ENCODE measurements around the gene IVNS1ABP. TPM values are rescaled to one million over a fixed set of nuclear protein-coding genes. Genes with fewer than 3 reads are reported as not detected.

Gene IVNS1ABP
- total RNA-seq, 4 donors from 2014 or later = 19.8 to 51.2 (median 30.5) TPM

- TF ChIP-seq EP300 (IDR thresholded peaks at IDR 0.05) = no peak
- TF ChIP-seq CTCF (IDR thresholded peaks at IDR 0.05) = no peak
- no peak for TF ChIP-seq POLR2A (IDR thresholded peaks at IDR 0.05; ENCODE audit: low read depth)
- no peak for TF ChIP-seq POLR2AphosphoS5 (IDR thresholded peaks at IDR 0.05)
- Histone ChIP-seq H3K36me3 (no peaks in the 10 kb centered on the region), H3K4me3 (no peak overlapping the region), H3K27ac (replicated peaks in 1 of 4) (no peak overlapping the region), H3K27me3 (no peaks in the 10 kb centered on the region), H3K4me1 (no peaks in the 10 kb centered on the region), H3K9me3 (no peaks in the 10 kb centered on the region)
- no peak for DNase-seq (ENCODE audit: extremely low spot score)
- intact Hi-C loops (cut with DNase I) = no loop called here
- 67% methylated on average over 4 of the region's 4 CpGs for WGBS
These were observed 20.2 kb upstream of the IVNS1ABP start for GRCh38 chr1:185337246-185337645.

- H3K36me3 ChIP-seq = no peaks in the 10 kb centered on the region
- no peak for DNase-seq (ENCODE audit: extremely low spot score)
- H3K27me3 ChIP-seq = no peaks in the 10 kb centered on the region
- no peaks in the 10 kb centered on the region for H3K4me1 ChIP-seq
- WGBS = 72% methylated on average over 4 of the region's 4 CpGs
- no peaks in the 10 kb centered on the region for H3K9me3 ChIP-seq
- H3K4me3 ChIP-seq = no peak overlapping the region
- no peak overlapping the region for H3K27ac ChIP-seq (replicated peaks in 1 of 4)
- TF ChIP-seq CTCF (IDR thresholded peaks at IDR 0.05) (no peak), EP300 (IDR thresholded peaks at IDR 0.05) (no peak), POLR2A (IDR thresholded peaks at IDR 0.05; ENCODE audit: low read depth) (no peak), POLR2AphosphoS5 (IDR thresholded peaks at IDR 0.05) (no peak)
- intact Hi-C loops (cut with DNase I) = no loop called here
These were observed 17.1 kb upstream of the IVNS1ABP start for GRCh38 chr1:185334182-185334581.

GRCh38 chr1:185328255-185328654, 11.2 kb upstream of the IVNS1ABP start:
- intact Hi-C loops (cut with DNase I) = no loop called here
- DNase-seq (ENCODE audit: extremely low spot score) = no peak
- H3K4me1 ChIP-seq = no peaks in the 10 kb centered on the region
- no peak overlapping the region for H3K27ac ChIP-seq (replicated peaks in 1 of 4)
- no peaks in the 10 kb centered on the region for H3K9me3 ChIP-seq
- TF ChIP-seq POLR2A (IDR thresholded peaks at IDR 0.05; ENCODE audit: low read depth) = no peak
- no peak for TF ChIP-seq EP300 (IDR thresholded peaks at IDR 0.05)
- TF ChIP-seq POLR2AphosphoS5 (IDR thresholded peaks at IDR 0.05) = no peak
- no peak for TF ChIP-seq CTCF (IDR thresholded peaks at IDR 0.05)
- WGBS = 93% methylated on average over 4 of the region's 4 CpGs
- no peaks in the 10 kb centered on the region for H3K27me3 ChIP-seq
- no peak overlapping the region for H3K4me3 ChIP-seq
- no peaks in the 10 kb centered on the region for H3K36me3 ChIP-seq

- Histone ChIP-seq H3K27ac (replicated peaks in 1 of 4) (no peak overlapping the region), H3K36me3 (no peaks in the 10 kb centered on the region), H3K27me3 (no peaks in the 10 kb centered on the region), H3K4me3 (no peak overlapping the region), H3K9me3 (no peaks in the 10 kb centered on the region), H3K4me1 (no peaks in the 10 kb centered on the region)
- no peak for DNase-seq (ENCODE audit: extremely low spot score)
- intact Hi-C loops (cut with DNase I) = no loop called here
- no peak for TF ChIP-seq EP300 (IDR thresholded peaks at IDR 0.05)
- no peak for TF ChIP-seq POLR2AphosphoS5 (IDR thresholded peaks at IDR 0.05)
- no peak for TF ChIP-seq CTCF (IDR thresholded peaks at IDR 0.05)
- TF ChIP-seq POLR2A (IDR thresholded peaks at IDR 0.05; ENCODE audit: low read depth) = no peak
- WGBS = 51% methylated on average over 4 of the region's 4 CpGs
These were observed 8.4 kb upstream of the IVNS1ABP start for GRCh38 chr1:185325413-185325812.

GRCh38 chr1:185324118-185324517, 7.1 kb upstream of the IVNS1ABP start:
- WGBS = 92% methylated on average over 3 of the region's 3 CpGs
- no peak overlapping the region for H3K27ac ChIP-seq (replicated peaks in 1 of 4)
- no peaks in the 10 kb centered on the region for H3K27me3 ChIP-seq
- TF ChIP-seq EP300 (IDR thresholded peaks at IDR 0.05) = no peak
- no peak for TF ChIP-seq POLR2AphosphoS5 (IDR thresholded peaks at IDR 0.05)
- no peak for TF ChIP-seq CTCF (IDR thresholded peaks at IDR 0.05)
- no peak for TF ChIP-seq POLR2A (IDR thresholded peaks at IDR 0.05; ENCODE audit: low read depth)
- DNase-seq (ENCODE audit: extremely low spot score) = no peak
- no peak overlapping the region for H3K4me3 ChIP-seq
- no peaks in the 10 kb centered on the region for H3K36me3 ChIP-seq
- intact Hi-C loops (cut with DNase I) = no loop called here
- H3K9me3 ChIP-seq = no peaks in the 10 kb centered on the region
- no peaks in the 10 kb centered on the region for H3K4me1 ChIP-seq
